HFFc6 (cell line): ENCODE measurements around the gene DDX42. TPM values are rescaled to one million over a fixed set of nuclear protein-coding genes. Genes with fewer than 3 reads are reported as not detected.

ENCODE experiments used
- DNase-seq: peaks from one replicate; pipeline ENCODE4 v3.0.0-alpha.2; 2018
- H3K27ac Mint-ChIP-seq: 2 replicates; pipeline ENCODE4 v1.8.0; 2020; ENCODE audit warnings: mild to moderate bottlenecking, mixed read lengths
- H3K27me3 Mint-ChIP-seq: 2 replicates; pipeline ENCODE4 v1.8.0; 2021; ENCODE audit warnings: mild to moderate bottlenecking, moderate library complexity, mixed read lengths; ENCODE audit not compliant: insufficient read depth
- H3K36me3 Mint-ChIP-seq: 2 replicates; pipeline ENCODE4 v1.8.0; 2021; ENCODE audit warnings: low read depth, mixed read lengths
- H3K4me1 Mint-ChIP-seq: 2 replicates; pipeline ENCODE4 v1.8.0; 2020; ENCODE audit warnings: low read depth, mixed read lengths
- H3K4me3 Mint-ChIP-seq: 2 replicates; pipeline ENCODE4 v1.8.0; 2020; ENCODE audit warnings: mild to moderate bottlenecking, moderate library complexity, mixed read lengths
- H3K9me3 Mint-ChIP-seq: 2 replicates; pipeline ENCODE4 v1.8.0; 2020; ENCODE audit warnings: mild to moderate bottlenecking, mixed read lengths
- CTCF ChIP-seq: fragments of 200-600 bp; sonication (generic); IDR thresholded peaks from 2 replicates; pipeline ENCODE4 v1.5.0; 2021; ENCODE audit warnings: antibody characterized with exemption, mild to moderate bottlenecking
- total RNA-seq, 6 experiments: library from RNA; stranded (reverse); fragmentation: NEBNext Ultra II Directional; extraction: Animal tissue kit (Norgen Biotek cat#: 25700); gene quantifications; 2 replicates in 1 of 6; 3 replicates in 5 of 6; pipeline ENCODE4 v1.2.3, GENCODE V29; 2021

DDX42 gene
- total RNA-seq, 6 experiments from 2014 or later, result 76.2 to 88.4 (median 80.2) TPM

GRCh38 chr17:63832455-63832854 lies 58.5 kb downstream of the DDX42 start:
- Mint-ChIP-seq H3K4me1 (peaks cover 27% of the 10 kb centered on the region), H3K36me3 (peaks cover 37% of the 10 kb centered on the region), H3K27me3 (peaks cover 3% of the 10 kb centered on the region), H3K27ac (no peak overlapping the region), H3K4me3 (no peak overlapping the region), H3K9me3 (no peaks in the 10 kb centered on the region)
- no peak for DNase-seq
- peak; percentile 38 for TF ChIP-seq CTCF

- Mint-ChIP-seq H3K27me3 (peaks cover 2% of the 10 kb centered on the region; the same call in 1 of the 2 replicates), H3K4me3 (no peak overlapping the region), H3K27ac (no peak overlapping the region), H3K36me3 (peaks cover 30% of the 10 kb centered on the region), H3K9me3 (no peaks in the 10 kb centered on the region), H3K4me1 (peaks cover 24% of the 10 kb centered on the region)
- DNase-seq, result no peak
- no peak for TF ChIP-seq CTCF
Measured at GRCh38 chr17:63833026-63833740, 59.2 kb downstream of the DDX42 start.

- H3K36me3 Mint-ChIP-seq, result peaks cover 27% of the 10 kb centered on the region
- H3K9me3 Mint-ChIP-seq, result no peaks in the 10 kb centered on the region
- no peak overlapping the region for H3K4me3 Mint-ChIP-seq
- no peak for TF ChIP-seq CTCF
- peaks cover 2% of the 10 kb centered on the region; the same call in 1 of the 2 replicates for H3K27me3 Mint-ChIP-seq
- no peak for DNase-seq
- peaks cover 24% of the 10 kb centered on the region for H3K4me1 Mint-ChIP-seq
- H3K27ac Mint-ChIP-seq, result no peak overlapping the region; the same call in 1 of the 2 replicates
Measured at GRCh38 chr17:63833741-63834373, 59.9 kb downstream of the DDX42 start.

- TF ChIP-seq CTCF, result peak; percentile 70
- Mint-ChIP-seq H3K4me3 (no peak overlapping the region), H3K27me3 (peaks cover 2% of the 10 kb centered on the region; the same call in 1 of the 2 replicates), H3K4me1 (peaks cover 21% of the 10 kb centered on the region), H3K36me3 (peaks cover 25% of the 10 kb centered on the region), H3K9me3 (no peaks in the 10 kb centered on the region), H3K27ac (peak overlapping the region; percentile 79)
- peak; percentile 68 for DNase-seq
Measured at GRCh38 chr17:63834431-63835166, 60.6 kb downstream of the DDX42 start.

- H3K27ac Mint-ChIP-seq, result no peak overlapping the region; the same call in 1 of the 2 replicates
- peaks cover 2% of the 10 kb centered on the region; the same call in 1 of the 2 replicates for H3K27me3 Mint-ChIP-seq
- TF ChIP-seq CTCF, result no peak; the same call in 1 of the 2 replicates
- peaks cover 18% of the 10 kb centered on the region for H3K36me3 Mint-ChIP-seq
- DNase-seq, result no peak
- peaks cover 20% of the 10 kb centered on the region for H3K4me1 Mint-ChIP-seq
- H3K4me3 Mint-ChIP-seq, result no peak overlapping the region
- no peaks in the 10 kb centered on the region for H3K9me3 Mint-ChIP-seq
Measured at GRCh38 chr17:63835167-63835720, 61.3 kb downstream of the DDX42 start.
